Effector memory CD8-positive, alpha-beta T cell (primary cell): ENCODE results near the gene TTC36.
"Not testable (repeated sequence)": the region's sequence is repeated elsewhere in the genome, so short reads cannot be mapped to it uniquely, and the experiment has no call there.

ENCODE experiments used
- ATAC-seq: fragments of 150-1000 bp; cut with Tn5 transposase; replicated peaks from 2 replicates; pipeline ENCODE4 v1.10.0; 2021; ENCODE audit warnings: mild to moderate bottlenecking, moderate library complexity
- DNase-seq, 3 experiments: peaks; one replicate each; pipeline ENCODE4 v3.0.0; 2021
- H3K27ac Mint-ChIP-seq, 2 donors: one replicate each; pipeline ENCODE4 v1.8.0; 2022; ENCODE audit warnings: mild to moderate bottlenecking in 2 of 2, mixed read lengths in 2 of 2, moderate library complexity in 2 of 2
- H3K27me3 Mint-ChIP-seq, 2 donors: one replicate each; pipeline ENCODE4 v1.8.0; 2022; ENCODE audit warnings: mixed read lengths in 2 of 2
- H3K36me3 Mint-ChIP-seq: one replicate; pipeline ENCODE4 v1.8.0; 2022; ENCODE audit warnings: mild to moderate bottlenecking, moderate library complexity, mixed read lengths; ENCODE audit not compliant: insufficient read depth
- H3K4me1 Mint-ChIP-seq, 2 donors: one replicate each; pipeline ENCODE4 v1.8.0; 2022; ENCODE audit warnings: low read depth in 2 of 2, mixed read lengths in 2 of 2
- H3K4me3 Mint-ChIP-seq, 2 donors: one replicate each; pipeline ENCODE4 v1.8.0; 2022; ENCODE audit warnings: mild to moderate bottlenecking in 2 of 2, mixed read lengths in 2 of 2, moderate library complexity in 2 of 2
- H3K9me3 Mint-ChIP-seq, 2 donors: one replicate each; pipeline ENCODE4 v1.8.0; 2022; ENCODE audit warnings: mixed read lengths in 2 of 2

The TTC36 gene

DNA sequence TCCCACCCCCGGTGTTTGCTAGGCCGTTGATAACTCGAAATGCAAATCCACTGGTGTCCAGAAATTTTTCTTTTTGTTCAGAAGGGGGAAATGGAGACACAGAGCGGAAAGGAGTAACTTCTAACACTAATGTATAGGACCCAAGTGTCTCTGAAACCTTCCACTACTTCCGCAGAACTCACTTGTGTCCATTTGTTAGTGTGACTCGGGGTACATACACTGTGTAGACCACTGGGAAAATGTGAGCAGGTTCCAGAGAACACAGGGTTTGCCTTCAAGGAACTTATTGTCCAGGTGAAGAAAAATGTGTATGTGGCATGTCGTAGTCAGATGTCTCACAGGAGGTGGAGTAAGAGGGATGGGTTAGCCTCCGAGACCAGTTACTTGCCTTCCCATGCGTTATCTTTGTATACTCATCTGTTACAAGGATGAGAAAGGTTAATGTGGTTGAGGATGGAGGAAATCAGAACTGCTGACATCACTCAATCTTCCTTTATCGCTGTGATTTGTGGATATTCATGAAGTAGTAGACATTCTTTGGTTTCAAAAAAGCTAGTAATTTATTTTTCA lies 45.8 kb downstream of the TTC36 start:
- peak overlapping the region; percentile 84 to 90 for H3K4me3 Mint-ChIP-seq
- H3K27me3 Mint-ChIP-seq = no peaks in the 10 kb centered on the region
- peak; percentile 11 to 29 (median 12) for DNase-seq
- no peaks in the 10 kb centered on the region for H3K9me3 Mint-ChIP-seq
- peaks cover 27% of the 10 kb centered on the region for H3K36me3 Mint-ChIP-seq
- peak overlapping the region; percentile 94 to 97 for H3K27ac Mint-ChIP-seq
- peak; percentile 44 for ATAC-seq
- peaks cover 41 to 51% of the 10 kb centered on the region in 2 donors for H3K4me1 Mint-ChIP-seq

DNA sequence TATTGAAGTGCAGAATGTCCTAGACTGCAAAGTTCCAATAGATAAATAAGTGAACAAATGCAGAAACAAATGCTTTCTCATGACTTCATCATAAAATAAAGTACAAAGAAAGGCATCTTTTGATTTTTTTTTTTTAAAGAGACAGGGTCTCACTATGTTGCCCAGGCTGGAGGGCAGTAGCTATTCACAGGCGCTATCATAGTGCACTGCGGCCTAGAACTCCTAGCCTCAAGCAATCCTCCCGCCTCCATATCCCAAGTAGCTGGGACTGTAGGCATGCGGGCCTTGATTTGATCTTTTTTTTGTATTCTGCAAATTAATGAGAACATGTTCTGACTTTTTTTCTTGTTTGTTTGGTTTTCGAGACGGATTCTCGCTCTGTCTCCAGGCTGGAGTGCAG lies 47.4 kb downstream of the TTC36 start:
- Mint-ChIP-seq H3K4me1 (peaks cover 41 to 54% of the 10 kb centered on the region in 2 donors), H3K27me3 (no peaks in the 10 kb centered on the region), H3K27ac (peak overlapping the region in 1 of 2 donors; percentile 42), H3K36me3 (peaks cover 32% of the 10 kb centered on the region), H3K9me3 (no peaks in the 10 kb centered on the region), H3K4me3 (peak overlapping the region; percentile 67 to 90)
- no peak for DNase-seq
- ATAC-seq = no peak

DNA sequence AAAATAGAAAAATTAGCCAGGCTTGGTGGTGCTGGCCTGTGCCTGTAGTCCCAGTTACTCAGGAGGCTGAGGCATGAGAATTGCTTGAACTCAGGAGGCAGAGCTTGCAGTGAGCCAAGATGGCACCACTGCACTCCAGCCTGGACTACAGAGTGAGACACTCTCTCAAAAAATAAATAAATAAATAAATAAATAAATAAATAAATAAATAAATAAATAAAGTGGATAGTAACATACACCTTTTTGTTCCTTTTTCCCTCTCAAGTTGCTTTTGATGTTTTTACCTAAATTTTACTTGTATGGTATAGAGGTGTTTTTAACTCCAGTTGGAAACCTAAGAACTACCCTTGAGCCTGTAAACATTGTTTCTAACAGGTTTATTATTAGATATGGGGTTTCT lies 50.7 kb downstream of the TTC36 start:
- ATAC-seq = not testable (repeated sequence)
- H3K36me3 Mint-ChIP-seq = peaks cover 35% of the 10 kb centered on the region
- H3K4me1 Mint-ChIP-seq = peaks cover 34 to 49% of the 10 kb centered on the region in 2 donors

More for the DNA sequence above, 50.7 kb downstream of the TTC36 start:
- not testable (repeated sequence) for DNase-seq, H3K4me3 Mint-ChIP-seq, H3K9me3 Mint-ChIP-seq, H3K27me3 Mint-ChIP-seq
- H3K27ac Mint-ChIP-seq = peak overlapping the region in 1 of 2 donors; percentile 24
